ENCODE measurements around the gene RERE.

- TF ChIP-seq CTCF (IDR thresholded peaks at IDR 0.05) (no peak), POLR2A (IDR thresholded peaks at IDR 0.05) (no peak), EP300 (IDR thresholded peaks at IDR 0.05) (no peak)
Observed at GRCh38 chr1:8427493-8427892, 389.9 kb downstream of the RERE start.
